Kidney (tissue), 14 donors: ENCODE data around the gene URAD. TPM values are rescaled to one million over a fixed set of nuclear protein-coding genes. Genes with fewer than 3 reads are reported as not detected.

Experiments used
- DNase-seq, 5 donors: peaks; one replicate each; pipeline ENCODE4 v3.0.0-alpha.2; 2013 to 2020
- FAIRE-seq: peaks from 2 replicates; lab custom pipeline; 2012; peaks lifted over from hg19 to GRCh38; lab: Jason Lieb, UNC
- H3K27ac ChIP-seq, 2 donors: one replicate each; pipeline ENCODE4 v1.7.0; 2013; ENCODE audit warnings: low read depth in 2 of 2, low read length in 2 of 2, inconsistent platforms in 1 of 2
- H3K27me3 ChIP-seq: one replicate; pipeline ENCODE4 v1.7.1; 2013; ENCODE audit warnings: low read length, inconsistent platforms; ENCODE audit not compliant: control insufficient read depth, insufficient read depth
- H3K36me3 ChIP-seq, 3 donors: one replicate each; pipeline versions ENCODE4 v1.7.0 to v1.7.1; 2013; ENCODE audit warnings: low read length in 3 of 3, control low read depth in 1 of 3, inconsistent platforms in 1 of 3; ENCODE audit not compliant: insufficient read depth in 3 of 3, control insufficient read depth in 2 of 3
- H3K4me1 ChIP-seq, 3 donors: one replicate each; pipeline versions ENCODE4 v1.7.0 to v1.7.1; 2013; ENCODE audit warnings: low read length in 3 of 3, inconsistent platforms in 1 of 3, low read depth in 1 of 3; ENCODE audit not compliant: control insufficient read depth in 2 of 3, insufficient read depth in 2 of 3
- H3K4me3 ChIP-seq, 3 donors: one replicate each; pipeline versions ENCODE4 v1.7.0 to v1.8.1; 2013; ENCODE audit warnings: low read length in 3 of 3, control low read depth in 1 of 3, inconsistent platforms in 1 of 3
- H3K9ac ChIP-seq, 3 donors: one replicate each; pipeline versions ENCODE4 v1.7.0 to v1.7.1; 2013; ENCODE audit warnings: low read length in 3 of 3, control low read depth in 1 of 3, inconsistent platforms in 1 of 3
- H3K9me3 ChIP-seq, 3 donors: one replicate each; pipeline versions ENCODE4 v1.7.0 to v1.7.1; 2013; ENCODE audit warnings: low read length in 3 of 3, control low read depth in 1 of 3, inconsistent platforms in 1 of 3; ENCODE audit not compliant: control insufficient read depth in 2 of 3, insufficient read depth in 1 of 3
- intact Hi-C: fragments of 100-400 bp; cut with DNase I; formaldehyde crosslinking; loops from one replicate; pipeline ENCODE4 v1.11.1; 2022
- polyA plus RNA-seq: library from polyadenylated mRNA; stranded (reverse); fragments of 350-450 nt; fragmentation: Illumina TruSeq; extraction: RNeasy Lipid Tissue Mini Kit (QIAGEN cat#74804); gene quantifications from one replicate; pipeline ENCODE4 v1.2.3, GENCODE V29; 2014; ENCODE audit warnings: low read depth, low replicate concordance; ENCODE audit not compliant: insufficient read depth
- total RNA-seq: library from RNA; stranded (reverse); fragmentation: NEBNext Ultra II Directional; extraction: Animal tissue kit (Norgen Biotek cat#: 25700); gene quantifications from one replicate; pipeline ENCODE4 v1.2.1, GENCODE V29; 2021
- TF ChIP-seq, protein P1 (sequence below): IDR thresholded peaks from 3 replicates; pipeline ENCODE4 v1.5.1; 2012; ENCODE audit warnings: mild to moderate bottlenecking, moderate library complexity, borderline replicate concordance; ENCODE audit not compliant: insufficient read depth; ENCODE audit errors: extremely low read depth
- donor health status: control.
- donor health status: control.
- donor health status: control.
- donor health status: control.
- donor health status: control.
- donor health status: DM: yes; HTN: yes; CAD: no.
- donor health status: Normal renal cell carcinoma (clear cell type).

URAD gene
- total and polyA plus RNA-seq, 2 donors from 2014 or later, result not detected

DNA sequence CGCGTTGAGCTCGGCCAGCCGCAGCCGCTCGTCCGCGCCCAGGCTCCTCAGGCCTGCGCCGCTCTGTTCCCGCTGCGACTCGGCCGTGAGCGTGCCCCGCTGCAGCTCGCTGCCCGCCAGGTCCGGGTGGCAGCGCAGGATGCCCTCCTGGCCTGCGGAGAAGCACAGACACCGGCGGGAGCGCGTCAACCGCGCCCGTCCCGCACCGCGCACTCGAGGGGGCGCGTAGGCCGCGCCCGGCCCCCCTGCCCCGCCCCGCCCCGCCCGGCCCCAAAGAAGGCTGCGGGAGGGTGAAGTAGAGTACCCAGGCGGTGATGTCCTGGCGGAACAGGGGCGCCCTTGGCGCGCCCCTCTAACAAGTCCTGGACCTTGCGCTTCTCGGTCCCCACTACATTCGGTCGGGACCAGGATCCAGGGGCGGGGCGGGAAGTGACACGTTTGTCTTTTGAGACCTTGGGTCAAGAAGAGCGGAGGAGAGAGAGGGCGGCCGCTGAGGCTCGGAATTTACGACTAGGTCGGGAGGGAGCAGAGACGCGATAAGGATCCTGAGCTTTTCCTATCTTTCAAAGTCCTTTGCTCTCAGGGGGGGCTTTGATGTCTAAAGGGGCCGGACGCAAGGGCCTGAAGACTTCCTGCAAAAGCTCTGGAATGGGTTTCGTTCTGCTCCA, 10.1 kb downstream of the URAD start:
- intact Hi-C loops, result no loop called here
- Histone ChIP-seq H3K4me3 (no peak overlapping the region), H3K27me3 (peaks cover 72% of the 10 kb centered on the region), H3K4me1 (peaks cover 0 to 2% (median 0%) of the 10 kb centered on the region in 3 donors), H3K9me3 (no peaks in the 10 kb centered on the region), H3K27ac (no peak overlapping the region), H3K9ac (no peak overlapping the region), H3K36me3 (no peaks in the 10 kb centered on the region)
- FAIRE-seq, result no peak
- no peak for DNase-seq
- TF ChIP-seq, protein P1, sequence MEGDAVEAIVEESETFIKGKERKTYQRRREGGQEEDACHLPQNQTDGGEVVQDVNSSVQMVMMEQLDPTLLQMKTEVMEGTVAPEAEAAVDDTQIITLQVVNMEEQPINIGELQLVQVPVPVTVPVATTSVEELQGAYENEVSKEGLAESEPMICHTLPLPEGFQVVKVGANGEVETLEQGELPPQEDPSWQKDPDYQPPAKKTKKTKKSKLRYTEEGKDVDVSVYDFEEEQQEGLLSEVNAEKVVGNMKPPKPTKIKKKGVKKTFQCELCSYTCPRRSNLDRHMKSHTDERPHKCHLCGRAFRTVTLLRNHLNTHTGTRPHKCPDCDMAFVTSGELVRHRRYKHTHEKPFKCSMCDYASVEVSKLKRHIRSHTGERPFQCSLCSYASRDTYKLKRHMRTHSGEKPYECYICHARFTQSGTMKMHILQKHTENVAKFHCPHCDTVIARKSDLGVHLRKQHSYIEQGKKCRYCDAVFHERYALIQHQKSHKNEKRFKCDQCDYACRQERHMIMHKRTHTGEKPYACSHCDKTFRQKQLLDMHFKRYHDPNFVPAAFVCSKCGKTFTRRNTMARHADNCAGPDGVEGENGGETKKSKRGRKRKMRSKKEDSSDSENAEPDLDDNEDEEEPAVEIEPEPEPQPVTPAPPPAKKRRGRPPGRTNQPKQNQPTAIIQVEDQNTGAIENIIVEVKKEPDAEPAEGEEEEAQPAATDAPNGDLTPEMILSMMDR, result no peak

DNA sequence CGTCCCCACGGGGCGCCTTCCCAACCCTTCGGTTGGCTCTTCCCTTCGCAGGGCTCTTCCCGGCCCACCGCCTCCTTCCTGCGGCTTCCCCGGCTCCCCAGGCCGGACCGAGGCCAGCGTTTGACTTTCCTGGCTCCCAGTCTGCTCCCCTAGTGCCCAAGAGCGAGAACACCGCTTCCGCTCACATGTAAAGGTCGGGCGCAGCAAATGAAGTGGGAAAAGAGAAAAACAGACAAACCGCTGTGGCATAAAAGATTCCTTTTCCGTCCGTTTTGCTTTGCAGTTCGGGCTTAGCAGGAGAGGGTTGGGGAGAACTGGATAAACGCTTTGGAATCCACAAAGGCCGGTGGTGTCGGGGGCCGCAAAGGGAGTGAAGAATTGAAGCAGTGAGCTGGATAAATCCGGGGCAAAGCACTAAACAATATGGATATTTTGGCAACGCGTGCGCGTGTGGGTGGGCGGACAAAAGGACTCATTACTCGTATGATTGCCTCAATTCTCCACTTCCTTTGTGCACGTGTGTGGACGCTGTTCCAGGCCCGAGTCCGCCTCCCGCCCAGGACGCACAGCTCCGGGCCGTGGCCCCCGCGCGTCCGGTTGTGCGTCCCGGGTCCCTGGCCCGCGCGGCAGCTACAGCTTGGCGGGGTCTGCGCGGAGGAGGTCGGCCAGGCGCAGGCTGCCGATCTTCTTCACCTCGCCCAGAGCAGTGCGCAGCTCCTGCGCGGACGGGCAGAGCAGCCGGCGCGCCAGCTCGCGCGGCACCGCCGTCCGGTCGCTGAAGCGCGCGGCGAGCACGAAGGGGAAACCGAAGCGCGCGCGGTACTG, 10.8 kb downstream of the URAD start:
- no peak for FAIRE-seq
- intact Hi-C loops, result no loop called here
- no peak for DNase-seq
- no peak overlapping the region for H3K4me3 ChIP-seq
- no peak overlapping the region for H3K27ac ChIP-seq
- H3K9ac ChIP-seq, result no peak overlapping the region
- TF ChIP-seq, protein P1, result no peak
- peaks cover 0 to 2% (median 0%) of the 10 kb centered on the region in 3 donors for H3K4me1 ChIP-seq
- no peaks in the 10 kb centered on the region for H3K9me3 ChIP-seq
- H3K36me3 ChIP-seq, result no peaks in the 10 kb centered on the region
- peaks cover 68% of the 10 kb centered on the region for H3K27me3 ChIP-seq

DNA sequence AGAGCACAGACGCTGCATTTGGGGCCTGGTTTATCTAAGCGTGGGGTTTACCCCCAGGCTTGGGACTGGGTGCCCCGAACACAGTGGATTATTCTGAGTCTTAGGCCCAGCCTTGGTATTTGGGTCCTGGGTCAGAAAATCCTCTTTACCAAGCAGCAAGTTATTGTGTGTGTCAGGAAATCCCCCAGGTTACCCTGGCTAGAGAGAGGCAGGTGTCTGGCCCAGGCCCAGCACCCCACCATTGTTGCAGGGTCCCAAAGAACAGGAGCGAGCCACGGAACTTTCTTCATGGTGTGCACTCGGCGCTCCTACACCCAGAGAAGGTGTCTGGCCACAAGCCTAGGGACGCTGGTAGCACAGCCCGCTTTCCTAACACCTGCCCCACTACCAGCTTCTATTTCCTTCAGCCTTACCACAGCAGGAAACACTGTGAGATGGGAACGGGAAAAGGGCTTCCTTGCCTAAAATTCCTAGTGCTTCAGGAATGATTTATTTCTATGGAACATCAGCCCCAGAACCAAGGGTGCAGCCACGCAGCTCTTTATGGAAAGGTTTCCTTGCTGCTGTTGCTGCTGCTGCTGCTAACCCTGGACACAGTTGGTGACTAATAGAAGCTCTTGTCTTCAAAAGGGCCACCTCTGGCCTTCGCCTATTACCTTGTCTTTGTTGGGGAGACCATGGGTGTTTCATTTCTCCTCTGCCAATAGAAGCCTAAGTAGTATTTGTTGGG, 12.0 kb downstream of the URAD start:
- H3K27me3 ChIP-seq, result peaks cover 64% of the 10 kb centered on the region
- no peaks in the 10 kb centered on the region for H3K9me3 ChIP-seq
- H3K4me1 ChIP-seq, result peaks cover 0 to 2% (median 0%) of the 10 kb centered on the region in 3 donors
- TF ChIP-seq, protein P1, result no peak
- no peak overlapping the region for H3K27ac ChIP-seq
- H3K9ac ChIP-seq, result no peak overlapping the region
- no peaks in the 10 kb centered on the region for H3K36me3 ChIP-seq
- DNase-seq (no peak), FAIRE-seq (no peak)
- intact Hi-C loops, result no loop called here
- no peak overlapping the region for H3K4me3 ChIP-seq
